ENCODE results near the gene SMTN. TPM values are rescaled to one million over a fixed set of nuclear protein-coding genes. Genes with fewer than 3 reads are reported as not detected.

SMTN gene
- total RNA-seq, 6 experiments from 2014 or later: 16.9 to 54.1 (median 24.3) TPM

GRCh38 chr22:31138126-31138525 lies 57.0 kb downstream of the SMTN start:
- intact Hi-C loops (cut with DNase I): no loop called here
- 80% methylated on average over 3 of the region's 10 CpGs for WGBS (ENCODE audit: insufficient coverage, low coverage, low lambda C conversion rate, missing lambda C conversion rate)
- DNase-seq: no peak

GRCh38 chr22:31139066-31139465 lies 57.9 kb downstream of the SMTN start:
- DNase-seq: no peak
- no peak overlapping the region for H3K4me3 ChIP-seq
- TF ChIP-seq POLR2A (IDR thresholded peaks at IDR 0.05): no peak
- TF ChIP-seq, protein P1, sequence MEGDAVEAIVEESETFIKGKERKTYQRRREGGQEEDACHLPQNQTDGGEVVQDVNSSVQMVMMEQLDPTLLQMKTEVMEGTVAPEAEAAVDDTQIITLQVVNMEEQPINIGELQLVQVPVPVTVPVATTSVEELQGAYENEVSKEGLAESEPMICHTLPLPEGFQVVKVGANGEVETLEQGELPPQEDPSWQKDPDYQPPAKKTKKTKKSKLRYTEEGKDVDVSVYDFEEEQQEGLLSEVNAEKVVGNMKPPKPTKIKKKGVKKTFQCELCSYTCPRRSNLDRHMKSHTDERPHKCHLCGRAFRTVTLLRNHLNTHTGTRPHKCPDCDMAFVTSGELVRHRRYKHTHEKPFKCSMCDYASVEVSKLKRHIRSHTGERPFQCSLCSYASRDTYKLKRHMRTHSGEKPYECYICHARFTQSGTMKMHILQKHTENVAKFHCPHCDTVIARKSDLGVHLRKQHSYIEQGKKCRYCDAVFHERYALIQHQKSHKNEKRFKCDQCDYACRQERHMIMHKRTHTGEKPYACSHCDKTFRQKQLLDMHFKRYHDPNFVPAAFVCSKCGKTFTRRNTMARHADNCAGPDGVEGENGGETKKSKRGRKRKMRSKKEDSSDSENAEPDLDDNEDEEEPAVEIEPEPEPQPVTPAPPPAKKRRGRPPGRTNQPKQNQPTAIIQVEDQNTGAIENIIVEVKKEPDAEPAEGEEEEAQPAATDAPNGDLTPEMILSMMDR (IDR thresholded peaks at IDR 0.05): no peak

More at GRCh38 chr22:31138126-31138525, 57.0 kb downstream of the SMTN start:
- no peak overlapping the region for H3K27ac ChIP-seq
- no peaks in the 10 kb centered on the region for H3K4me1 ChIP-seq
- H3K36me3 ChIP-seq: no peaks in the 10 kb centered on the region
- H3K4me3 ChIP-seq: no peak overlapping the region
- H3K27me3 ChIP-seq: no peaks in the 10 kb centered on the region
- H3K9me3 ChIP-seq: no peaks in the 10 kb centered on the region
- TF ChIP-seq, protein P1 (IDR thresholded peaks at IDR 0.05): no peak
- TF ChIP-seq POLR2A (IDR thresholded peaks at IDR 0.05): no peak
- ATAC-seq: no peak

DNA sequence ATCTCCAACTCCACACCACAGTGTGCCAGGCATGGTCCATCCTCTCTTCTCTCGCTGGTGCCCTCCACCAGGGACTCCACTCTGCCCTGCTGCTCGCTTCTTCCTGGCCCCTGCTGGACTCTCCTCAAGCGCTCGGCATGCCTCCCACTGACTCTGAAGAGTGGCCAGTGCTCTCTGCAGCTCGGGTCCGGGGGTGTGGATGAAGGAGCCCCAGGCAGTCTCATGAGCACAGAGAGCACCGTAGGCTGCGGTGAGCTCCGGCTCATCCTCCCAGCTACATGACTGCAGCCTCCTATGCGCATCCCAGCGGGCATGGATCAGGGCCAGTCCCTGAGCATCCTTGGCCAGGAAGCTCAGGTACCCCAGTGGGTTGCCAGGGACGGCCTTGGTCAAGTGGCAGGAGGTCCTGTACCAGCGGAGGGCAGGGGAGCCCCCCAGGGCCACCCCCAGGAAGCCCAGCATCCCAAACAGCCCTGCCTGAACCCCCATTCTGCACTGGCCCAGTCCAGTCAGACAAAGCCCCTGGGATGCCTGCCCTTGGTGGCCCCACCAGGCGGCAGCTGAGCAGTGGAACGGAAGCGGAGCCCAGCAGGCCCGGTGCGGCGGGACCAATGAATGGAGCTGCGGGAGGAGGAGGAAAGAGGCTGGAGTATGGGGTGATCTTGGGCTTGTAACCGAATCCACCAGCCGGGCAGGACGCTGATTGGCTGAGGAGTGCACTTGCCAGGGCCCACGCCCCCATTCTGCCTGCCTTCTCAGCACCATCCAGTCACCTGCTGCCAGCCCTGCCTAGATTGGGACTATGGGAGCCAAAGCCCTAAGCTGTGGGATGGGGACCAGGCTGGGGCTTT lies 59.0 kb downstream of the SMTN start, which contains the start of gene PLA2G3:
Gene PLA2G3, minus strand, starts transcription at position 643 of the 851 bp plus-strand sequence. Its CDS starts 154 bp downstream, at position 489.
- no peaks in the 10 kb centered on the region for H3K4me1 ChIP-seq
- H3K9me3 ChIP-seq: no peaks in the 10 kb centered on the region
- no peak within 1 kb of the TSS for H3K4me3 ChIP-seq
- no peaks in the 10 kb centered on the region for H3K27me3 ChIP-seq
- ATAC-seq (no peak), DNase-seq (no peak)
- 23% methylated on average over 5 of the region's 24 CpGs for WGBS (ENCODE audit: insufficient coverage, low coverage, low lambda C conversion rate, missing lambda C conversion rate)
- H3K27ac ChIP-seq: no peak within 1 kb of the TSS
- TF ChIP-seq, protein P1 (IDR thresholded peaks at IDR 0.05): no peak
- no peak for TF ChIP-seq POLR2A (IDR thresholded peaks at IDR 0.05)
- intact Hi-C loops (cut with DNase I): loop anchor here in 1 of 2 donors (10.0 kb wide), 1 partner anchor 45 kb away; no protein-coding TSS in a partner anchor
- H3K36me3 ChIP-seq: no peaks in the 10 kb centered on the region

More at GRCh38 chr22:31139066-31139465, 57.9 kb downstream of the SMTN start:
- 38% methylated on average over 2 of the region's 3 CpGs for WGBS (ENCODE audit: insufficient coverage, low coverage, low lambda C conversion rate, missing lambda C conversion rate)
- ATAC-seq: no peak
- no peaks in the 10 kb centered on the region for H3K4me1 ChIP-seq
- H3K27me3 ChIP-seq: no peaks in the 10 kb centered on the region
- intact Hi-C loops (cut with DNase I): no loop called here
- H3K9me3 ChIP-seq: no peaks in the 10 kb centered on the region
- no peak overlapping the region for H3K27ac ChIP-seq
- H3K36me3 ChIP-seq: no peaks in the 10 kb centered on the region

DNA sequence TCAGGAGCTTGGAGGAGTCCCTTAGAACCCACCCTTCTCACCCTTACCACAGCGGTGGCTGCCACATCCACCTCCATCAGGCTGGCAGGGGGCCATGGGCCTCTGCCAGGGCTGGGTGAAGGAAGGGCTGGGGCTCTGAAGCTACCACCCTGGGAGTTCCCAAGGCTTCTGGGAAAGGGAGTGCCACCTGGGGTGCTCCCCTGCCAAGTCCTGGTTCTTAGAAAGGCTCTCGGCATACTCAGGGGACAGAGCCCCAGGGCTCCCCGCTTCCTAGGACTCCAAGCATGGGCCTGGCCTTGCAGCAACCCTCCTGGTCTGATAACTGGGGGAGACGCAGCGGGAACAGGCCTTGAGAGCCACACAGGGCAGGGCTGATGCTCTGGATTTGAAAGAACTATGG lies 59.6 kb downstream of the SMTN start:
- Histone ChIP-seq H3K9me3 (no peaks in the 10 kb centered on the region), H3K4me3 (no peak overlapping the region), H3K27ac (no peak overlapping the region), H3K27me3 (no peaks in the 10 kb centered on the region), H3K4me1 (no peaks in the 10 kb centered on the region), H3K36me3 (no peaks in the 10 kb centered on the region)
- ATAC-seq (no peak), DNase-seq (no peak)
- intact Hi-C loops (cut with DNase I): loop anchor here in 1 of 2 donors (10.0 kb wide), 1 partner anchor 46 kb away; no protein-coding TSS in a partner anchor
- no peak for TF ChIP-seq POLR2A (IDR thresholded peaks at IDR 0.05)
- TF ChIP-seq, protein P1 (IDR thresholded peaks at IDR 0.05): no peak
- no CpG with 5 or more reads among the region's 5 CpGs for WGBS (ENCODE audit: insufficient coverage, low coverage, low lambda C conversion rate, missing lambda C conversion rate)
